GM18498 (cell line): ENCODE results near the gene PPIL4.

Experiments
- ATAC-seq: cut with Tn5 transposase; IDR thresholded peaks from one replicate; pipeline ENCODE4 v1.9.1; 2021; ENCODE audit warnings: mild to moderate bottlenecking, moderate library complexity; ENCODE audit not compliant: unreplicated experiment

The PPIL4 gene

GRCh38 chr6:149545754-149546471, at the start of gene PPIL4:
TSS of gene PPIL4 (minus strand) at chr6:149546043. CDS start at chr6:149546005, 38 bp downstream.
- ATAC-seq, result peak; percentile 90

- ATAC-seq, result no peak
Measured at GRCh38 chr6:149593408-149593807, 47.6 kb upstream of the PPIL4 start.

GRCh38 chr6:149592983-149593382, 47.1 kb upstream of the PPIL4 start:
- no peak for ATAC-seq

GRCh38 chr6:149586149-149586548, 40.3 kb upstream of the PPIL4 start:
- no peak for ATAC-seq

- no peak for ATAC-seq
Measured at GRCh38 chr6:149581349-149581748, 35.5 kb upstream of the PPIL4 start.

- no peak for ATAC-seq
Measured at GRCh38 chr6:149580880-149581279, 35.0 kb upstream of the PPIL4 start.

- no peak for ATAC-seq
Measured at GRCh38 chr6:149567945-149568585, 22.2 kb upstream of the PPIL4 start.

GRCh38 chr6:149567194-149567586, 21.3 kb upstream of the PPIL4 start:
- ATAC-seq, result no peak

- peak; percentile 16 for ATAC-seq
Measured at GRCh38 chr6:149566410-149567193, 20.8 kb upstream of the PPIL4 start.

- peak; percentile 86 for ATAC-seq
Measured at GRCh38 chr6:149565527-149566409, 19.9 kb upstream of the PPIL4 start, which contains the start of gene GINM1. TSS of gene GINM1 (plus strand) at chr6:149566375. CDS start at chr6:149566415, 40 bp downstream.

GRCh38 chr6:149563928-149564325, 18.1 kb upstream of the PPIL4 start:
- ATAC-seq, result no peak

- no peak for ATAC-seq
Measured at GRCh38 chr6:149563203-149563927, 17.5 kb upstream of the PPIL4 start.

GRCh38 chr6:149560736-149561135, 14.9 kb upstream of the PPIL4 start:
- no peak for ATAC-seq

- ATAC-seq, result no peak
Measured at GRCh38 chr6:149559389-149559788, 13.5 kb upstream of the PPIL4 start.

- no peak for ATAC-seq
Measured at GRCh38 chr6:149558029-149558428, 12.2 kb upstream of the PPIL4 start.

GRCh38 chr6:149551920-149552319, 6.1 kb upstream of the PPIL4 start:
- no peak for ATAC-seq

- peak; percentile 17 for ATAC-seq
Measured at GRCh38 chr6:149545258-149545753, 537 bp downstream of the PPIL4 start.

- peak; percentile 5 for ATAC-seq
Measured at GRCh38 chr6:149544646-149545257, 1.1 kb downstream of the PPIL4 start.

- ATAC-seq, result no peak
Measured at GRCh38 chr6:149541139-149541538, 4.7 kb downstream of the PPIL4 start.
